ENCODE data around the gene HMX3.

The HMX3 gene

GRCh38 chr10:123109466-123109865 lies 26.3 kb upstream of the HMX3 start:
- TF ChIP-seq CTCF (IDR thresholded peaks at IDR 0.05; ENCODE audit: borderline replicate concordance, extremely low read depth, low read length, poor library complexity, severe bottlenecking) (no peak), EZH2 (IDR thresholded peaks at IDR 0.05; ENCODE audit: borderline replicate concordance, low read depth, low read length, severe bottlenecking) (no peak)
- H2AFZ ChIP-seq (ENCODE audit: low read depth, low read length): no peak overlapping the region
- peaks cover 3% of the 10 kb centered on the region for H3K27me3 ChIP-seq (ENCODE audit: insufficient read depth, low read length, poor library complexity)
- H4K20me1 ChIP-seq (ENCODE audit: insufficient read depth, low read length): no peaks in the 10 kb centered on the region
- H3K36me3 ChIP-seq (ENCODE audit: insufficient read depth, low read length): no peaks in the 10 kb centered on the region
- ATAC-seq (ENCODE audit: insufficient read depth, low read depth) (no peak), DNase-seq (no peak)
- H3K79me2 ChIP-seq (ENCODE audit: insufficient read depth, low read length): no peaks in the 10 kb centered on the region
- no peak overlapping the region for H3K27ac ChIP-seq (ENCODE audit: low read length)
- no peak overlapping the region for H3K4me2 ChIP-seq (ENCODE audit: insufficient read depth, low read length)
- no peak overlapping the region for H3K4me3 ChIP-seq (ENCODE audit: low read depth in 1 of 2, low read length in 2 of 2)
- no peaks in the 10 kb centered on the region for H3K9me3 ChIP-seq (ENCODE audit: insufficient read depth, low read length, severe bottlenecking)
- no peak overlapping the region for H3K9ac ChIP-seq (ENCODE audit: low read depth, low read length)
- no peaks in the 10 kb centered on the region for H3K4me1 ChIP-seq (ENCODE audit: insufficient read depth, low read length)

- ATAC-seq (ENCODE audit: insufficient read depth, low read depth) (no peak), DNase-seq (no peak)
- Histone ChIP-seq H4K20me1 (ENCODE audit: insufficient read depth, low read length) (no peaks in the 10 kb centered on the region), H3K4me3 (ENCODE audit: low read depth in 1 of 2, low read length in 2 of 2) (no peak overlapping the region), H3K4me2 (ENCODE audit: insufficient read depth, low read length) (no peak overlapping the region), H3K4me1 (ENCODE audit: insufficient read depth, low read length) (no peaks in the 10 kb centered on the region), H3K27ac (ENCODE audit: low read length) (no peak overlapping the region), H3K36me3 (ENCODE audit: insufficient read depth, low read length) (no peaks in the 10 kb centered on the region), H3K79me2 (ENCODE audit: insufficient read depth, low read length) (no peaks in the 10 kb centered on the region), H3K27me3 (ENCODE audit: insufficient read depth, low read length, poor library complexity) (peaks cover 10% of the 10 kb centered on the region), H3K9me3 (ENCODE audit: insufficient read depth, low read length, severe bottlenecking) (no peaks in the 10 kb centered on the region), H3K9ac (ENCODE audit: low read depth, low read length) (no peak overlapping the region), H2AFZ (ENCODE audit: low read depth, low read length) (no peak overlapping the region)
- TF ChIP-seq EZH2 (IDR thresholded peaks at IDR 0.05; ENCODE audit: borderline replicate concordance, low read depth, low read length, severe bottlenecking): no peak
- no peak for TF ChIP-seq CTCF (IDR thresholded peaks at IDR 0.05; ENCODE audit: borderline replicate concordance, extremely low read depth, low read length, poor library complexity, severe bottlenecking)
Observed at GRCh38 chr10:123117644-123118417, 17.9 kb upstream of the HMX3 start.

GRCh38 chr10:123119081-123119480 lies 16.7 kb upstream of the HMX3 start:
- no peaks in the 10 kb centered on the region for H3K79me2 ChIP-seq (ENCODE audit: insufficient read depth, low read length)
- H3K9me3 ChIP-seq (ENCODE audit: insufficient read depth, low read length, severe bottlenecking): no peaks in the 10 kb centered on the region
- no peaks in the 10 kb centered on the region for H4K20me1 ChIP-seq (ENCODE audit: insufficient read depth, low read length)
- H2AFZ ChIP-seq (ENCODE audit: low read depth, low read length): no peak overlapping the region
- no peak overlapping the region for H3K4me3 ChIP-seq (ENCODE audit: low read depth in 1 of 2, low read length in 2 of 2)
- H3K27me3 ChIP-seq (ENCODE audit: insufficient read depth, low read length, poor library complexity): peaks cover 13% of the 10 kb centered on the region
- H3K4me2 ChIP-seq (ENCODE audit: insufficient read depth, low read length): no peak overlapping the region
- H3K9ac ChIP-seq (ENCODE audit: low read depth, low read length): no peak overlapping the region
- H3K27ac ChIP-seq (ENCODE audit: low read length): no peak overlapping the region
- H3K36me3 ChIP-seq (ENCODE audit: insufficient read depth, low read length): no peaks in the 10 kb centered on the region
- DNase-seq (no peak), ATAC-seq (ENCODE audit: insufficient read depth, low read depth) (no peak)
- no peak for TF ChIP-seq CTCF (IDR thresholded peaks at IDR 0.05; ENCODE audit: borderline replicate concordance, extremely low read depth, low read length, poor library complexity, severe bottlenecking)
- TF ChIP-seq EZH2 (IDR thresholded peaks at IDR 0.05; ENCODE audit: borderline replicate concordance, low read depth, low read length, severe bottlenecking): no peak
- H3K4me1 ChIP-seq (ENCODE audit: insufficient read depth, low read length): no peaks in the 10 kb centered on the region

Measured in DND-41 (cell line).